OCI-LY7 (cell line): Measurements from ENCODE around the gene CACNB2.

Experiments used
- CTCF ChIP-seq: fragments of 200-600 bp; sonication (generic); conservative IDR thresholded peaks from 2 replicates; pipeline ENCODE4 v1.5.1; 2014; ENCODE audit warnings: mild to moderate bottlenecking, antibody characterized with exemption, low read length, moderate library complexity, mixed read lengths
- EZH2phosphoT487 ChIP-seq: fragments of 200-600 bp; sonication (generic); IDR thresholded peaks from 2 replicates; pipeline ENCODE4 v1.6.1; 2018; ENCODE audit warnings: low read depth, borderline replicate concordance, mild to moderate bottlenecking, mixed run types, antibody characterized with exemption, low read length, moderate library complexity, mixed read lengths

GRCh38 chr10:18282094-18282493, 141.9 kb downstream of the CACNB2 start:
- TF ChIP-seq CTCF = no peak
- TF ChIP-seq EZH2phosphoT487 = no peak
